SK-N-SH (cell line): ENCODE data around the gene PMM2.

Experiments
- CHD2 ChIP-seq: fragments of 150-350 bp; IDR thresholded peaks from 2 replicates; pipeline ENCODE4 v1.6.1; 2018; ENCODE audit warnings: low read length; ENCODE audit not compliant: partially characterized antibody
- EP300 ChIP-seq, 2 experiments: IDR thresholded peaks; 2 replicates each; pipeline versions ENCODE4 v1.4.0 to v1.6.1; 2012; ENCODE audit warnings: borderline replicate concordance in 1 of 2, low read depth in 1 of 2, low read length in 1 of 2
- EZH2phosphoT487 ChIP-seq: fragments of 200-600 bp; sonication (generic); IDR thresholded peaks from 2 replicates; pipeline ENCODE4 v1.6.1; 2017; ENCODE audit warnings: low read depth, mixed run types, mild to moderate bottlenecking, antibody characterized with exemption, moderate library complexity, borderline replicate concordance
- GATA2 ChIP-seq: sonication (generic); formaldehyde crosslinking; IDR thresholded peaks from 2 replicates; pipeline ENCODE4 v1.5.0; 2020; ENCODE audit warnings: mild to moderate bottlenecking, missing genetic modification reagents
- NFIC ChIP-seq: IDR thresholded peaks from 2 replicates; pipeline ENCODE4 v1.4.0; 2012; ENCODE audit warnings: borderline replicate concordance
- POLR2AphosphoS5 ChIP-seq: IDR thresholded peaks from 2 replicates; pipeline ENCODE4 v1.6.1; 2012; ENCODE audit warnings: low read depth, low read length
- RAD21 ChIP-seq: IDR thresholded peaks from 2 replicates; pipeline ENCODE4 v1.6.1; 2012; ENCODE audit warnings: mild to moderate bottlenecking, low read length
- RCOR1 ChIP-seq: fragments of 150-350 bp; IDR thresholded peaks from 2 replicates; pipeline ENCODE4 v1.6.1; 2017; ENCODE audit warnings: antibody characterized with exemption, low read length
- RXRA ChIP-seq: IDR thresholded peaks from 2 replicates; pipeline ENCODE4 v1.4.0; 2012; ENCODE audit warnings: low read depth, mild to moderate bottlenecking, borderline replicate concordance
- TCF12 ChIP-seq: IDR thresholded peaks from 2 replicates; pipeline ENCODE4 v1.4.0; 2012
- YY1 ChIP-seq: IDR thresholded peaks from 2 replicates; pipeline ENCODE4 v1.4.0; 2012; ENCODE audit warnings: low read depth, mild to moderate bottlenecking
- TF ChIP-seq, protein P1 (sequence below): IDR thresholded peaks from 2 replicates; pipeline ENCODE4; 2012
- TF ChIP-seq, protein P2 (sequence below): fragments of 200-600 bp; sonication (generic); IDR thresholded peaks from 2 replicates; pipeline ENCODE4 v1.6.1; 2017; ENCODE audit warnings: antibody characterized with exemption, mild to moderate bottlenecking, moderate library complexity

- no peak for TF ChIP-seq RCOR1
- TF ChIP-seq EP300 (IDR thresholded peaks at IDR 0.05; ENCODE audit: borderline replicate concordance in 1 of 2, low read depth in 1 of 2, low read length in 1 of 2) = no peak
- TF ChIP-seq EZH2phosphoT487 = no peak
- TF ChIP-seq NFIC = no peak
- TF ChIP-seq, protein P1, sequence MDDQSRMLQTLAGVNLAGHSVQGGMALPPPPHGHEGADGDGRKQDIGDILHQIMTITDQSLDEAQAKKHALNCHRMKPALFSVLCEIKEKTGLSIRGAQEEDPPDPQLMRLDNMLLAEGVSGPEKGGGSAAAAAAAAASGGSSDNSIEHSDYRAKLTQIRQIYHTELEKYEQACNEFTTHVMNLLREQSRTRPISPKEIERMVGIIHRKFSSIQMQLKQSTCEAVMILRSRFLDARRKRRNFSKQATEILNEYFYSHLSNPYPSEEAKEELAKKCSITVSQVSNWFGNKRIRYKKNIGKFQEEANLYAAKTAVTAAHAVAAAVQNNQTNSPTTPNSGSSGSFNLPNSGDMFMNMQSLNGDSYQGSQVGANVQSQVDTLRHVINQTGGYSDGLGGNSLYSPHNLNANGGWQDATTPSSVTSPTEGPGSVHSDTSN = no peak
- no peak for TF ChIP-seq POLR2AphosphoS5
- TF ChIP-seq YY1 = no peak
- no peak for TF ChIP-seq RAD21
- no peak for TF ChIP-seq TCF12
- no peak for TF ChIP-seq RXRA
- TF ChIP-seq CHD2 = no peak
- TF ChIP-seq, protein P2, sequence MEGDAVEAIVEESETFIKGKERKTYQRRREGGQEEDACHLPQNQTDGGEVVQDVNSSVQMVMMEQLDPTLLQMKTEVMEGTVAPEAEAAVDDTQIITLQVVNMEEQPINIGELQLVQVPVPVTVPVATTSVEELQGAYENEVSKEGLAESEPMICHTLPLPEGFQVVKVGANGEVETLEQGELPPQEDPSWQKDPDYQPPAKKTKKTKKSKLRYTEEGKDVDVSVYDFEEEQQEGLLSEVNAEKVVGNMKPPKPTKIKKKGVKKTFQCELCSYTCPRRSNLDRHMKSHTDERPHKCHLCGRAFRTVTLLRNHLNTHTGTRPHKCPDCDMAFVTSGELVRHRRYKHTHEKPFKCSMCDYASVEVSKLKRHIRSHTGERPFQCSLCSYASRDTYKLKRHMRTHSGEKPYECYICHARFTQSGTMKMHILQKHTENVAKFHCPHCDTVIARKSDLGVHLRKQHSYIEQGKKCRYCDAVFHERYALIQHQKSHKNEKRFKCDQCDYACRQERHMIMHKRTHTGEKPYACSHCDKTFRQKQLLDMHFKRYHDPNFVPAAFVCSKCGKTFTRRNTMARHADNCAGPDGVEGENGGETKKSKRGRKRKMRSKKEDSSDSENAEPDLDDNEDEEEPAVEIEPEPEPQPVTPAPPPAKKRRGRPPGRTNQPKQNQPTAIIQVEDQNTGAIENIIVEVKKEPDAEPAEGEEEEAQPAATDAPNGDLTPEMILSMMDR = no peak
- TF ChIP-seq GATA2 (CRISPR knock-in tag) = no peak
Observed at GRCh38 chr16:8774208-8774607, 23.4 kb upstream of the PMM2 start.
